Measurements from ENCODE around the gene ZNF385D. TPM values are rescaled to one million over a fixed set of nuclear protein-coding genes. Genes with fewer than 3 reads are reported as not detected.
A peak's percentile ranks its signal among the peaks of the same experiment; 100 is the strongest.

ZNF385D gene
- total and polyA plus RNA-seq, 8 donors, result 1.6 to 28.6 (median 17.5) TPM

GRCh38 chr3:21673393-21673792 is 77.6 kb downstream of the ZNF385D start:
- Histone ChIP-seq H3K27me3 (no peaks in the 10 kb centered on the region), H3K9me3 (no peaks in the 10 kb centered on the region), H3K4me1 (no peaks in the 10 kb centered on the region), H3K4me3 (no peak overlapping the region), H3K36me3 (no peaks in the 10 kb centered on the region), H3K27ac (no peak overlapping the region)
- TF ChIP-seq, protein P1, sequence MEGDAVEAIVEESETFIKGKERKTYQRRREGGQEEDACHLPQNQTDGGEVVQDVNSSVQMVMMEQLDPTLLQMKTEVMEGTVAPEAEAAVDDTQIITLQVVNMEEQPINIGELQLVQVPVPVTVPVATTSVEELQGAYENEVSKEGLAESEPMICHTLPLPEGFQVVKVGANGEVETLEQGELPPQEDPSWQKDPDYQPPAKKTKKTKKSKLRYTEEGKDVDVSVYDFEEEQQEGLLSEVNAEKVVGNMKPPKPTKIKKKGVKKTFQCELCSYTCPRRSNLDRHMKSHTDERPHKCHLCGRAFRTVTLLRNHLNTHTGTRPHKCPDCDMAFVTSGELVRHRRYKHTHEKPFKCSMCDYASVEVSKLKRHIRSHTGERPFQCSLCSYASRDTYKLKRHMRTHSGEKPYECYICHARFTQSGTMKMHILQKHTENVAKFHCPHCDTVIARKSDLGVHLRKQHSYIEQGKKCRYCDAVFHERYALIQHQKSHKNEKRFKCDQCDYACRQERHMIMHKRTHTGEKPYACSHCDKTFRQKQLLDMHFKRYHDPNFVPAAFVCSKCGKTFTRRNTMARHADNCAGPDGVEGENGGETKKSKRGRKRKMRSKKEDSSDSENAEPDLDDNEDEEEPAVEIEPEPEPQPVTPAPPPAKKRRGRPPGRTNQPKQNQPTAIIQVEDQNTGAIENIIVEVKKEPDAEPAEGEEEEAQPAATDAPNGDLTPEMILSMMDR (IDR thresholded peaks at IDR 0.05), result no peak
- intact Hi-C loops (cut with DNase I), result no loop called here
- no peak for DNase-seq
- ATAC-seq, result no peak

GRCh38 chr3:21672303-21672702 is 78.7 kb downstream of the ZNF385D start:
- ATAC-seq (peak; percentile 52), DNase-seq (no peak)
- Histone ChIP-seq H3K4me3 (no peak overlapping the region), H3K4me1 (no peaks in the 10 kb centered on the region), H3K36me3 (no peaks in the 10 kb centered on the region), H3K9me3 (no peaks in the 10 kb centered on the region), H3K27ac (no peak overlapping the region), H3K27me3 (no peaks in the 10 kb centered on the region)
- TF ChIP-seq, protein P1 (IDR thresholded peaks at IDR 0.05), result no peak
- intact Hi-C loops (cut with DNase I), result no loop called here

- TF ChIP-seq, protein P1 (IDR thresholded peaks at IDR 0.05), result no peak
- no peaks in the 10 kb centered on the region for H3K27me3 ChIP-seq
- intact Hi-C loops (cut with DNase I), result no loop called here
These were observed 80.6 kb downstream of the ZNF385D start for GRCh38 chr3:21670386-21670785.

GRCh38 chr3:21668012-21668411 is 83.0 kb downstream of the ZNF385D start:
- H3K27ac ChIP-seq, result no peak overlapping the region
- H3K4me3 ChIP-seq, result no peak overlapping the region
- H3K27me3 ChIP-seq, result no peaks in the 10 kb centered on the region
- ATAC-seq, result no peak
- H3K36me3 ChIP-seq, result no peaks in the 10 kb centered on the region
- no peaks in the 10 kb centered on the region for H3K4me1 ChIP-seq
- intact Hi-C loops (cut with DNase I), result no loop called here
- no peaks in the 10 kb centered on the region for H3K9me3 ChIP-seq
- TF ChIP-seq, protein P1 (IDR thresholded peaks at IDR 0.05), result no peak
- no peak for DNase-seq

More at GRCh38 chr3:21670386-21670785, 80.6 kb downstream of the ZNF385D start:
- ATAC-seq (no peak), DNase-seq (no peak)
- no peaks in the 10 kb centered on the region for H3K9me3 ChIP-seq
- no peaks in the 10 kb centered on the region for H3K4me1 ChIP-seq
- no peak overlapping the region for H3K27ac ChIP-seq
- no peak overlapping the region for H3K4me3 ChIP-seq
- H3K36me3 ChIP-seq, result no peaks in the 10 kb centered on the region

DNA sequence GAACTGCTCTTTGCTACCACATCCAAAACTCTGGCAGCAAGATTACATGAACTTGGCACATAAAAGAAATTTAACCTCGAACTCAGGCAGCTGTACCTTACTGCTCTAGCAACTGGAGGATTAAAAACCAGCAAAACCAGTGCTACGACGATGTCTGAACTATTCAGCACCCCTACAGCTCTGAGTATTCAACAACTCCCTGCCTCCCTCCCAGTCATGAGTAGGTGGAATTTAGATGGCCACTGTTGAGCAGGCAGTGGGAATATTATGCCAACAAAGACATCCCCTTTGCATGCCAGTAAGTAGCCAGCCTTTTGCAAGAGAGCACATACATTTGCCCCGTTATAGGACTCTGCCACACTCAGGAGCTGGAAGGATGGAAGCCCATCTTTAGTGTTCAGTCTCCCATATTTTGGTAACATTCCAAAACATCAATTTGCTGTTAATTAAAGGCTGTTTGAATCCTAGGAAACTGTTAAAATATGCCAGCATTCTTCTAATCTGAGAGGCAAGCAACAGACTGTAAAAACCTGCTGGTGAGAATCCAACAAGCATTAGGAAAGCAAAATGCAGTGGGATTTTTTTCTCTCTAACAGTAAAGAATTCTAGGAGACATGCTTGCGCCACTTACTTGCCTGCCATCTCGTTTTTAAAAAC is 85.4 kb downstream of the ZNF385D start:
- intact Hi-C loops (cut with DNase I), result no loop called here
- TF ChIP-seq, protein P1 (IDR thresholded peaks at IDR 0.05), result no peak
- H3K4me1 ChIP-seq, result no peaks in the 10 kb centered on the region
- H3K27ac ChIP-seq, result no peak overlapping the region
- peak in 1 of 4 donors; percentile 16 for DNase-seq
- H3K9me3 ChIP-seq, result no peaks in the 10 kb centered on the region
- H3K36me3 ChIP-seq, result no peaks in the 10 kb centered on the region
- ATAC-seq, result no peak
- H3K27me3 ChIP-seq, result no peaks in the 10 kb centered on the region
- H3K4me3 ChIP-seq, result no peak overlapping the region
